DMS53 treated with DMSO at 0.1 percent for 48 hours (cell line): ENCODE data around the gene SMIM29.
A peak's percentile ranks its signal among the peaks of the same experiment; 100 is the strongest.

Source experiments
- DNase-seq: peaks from one replicate; lab custom pipeline; 2025; ENCODE audit not compliant: unreplicated experiment; lab: John Stamatoyannopoulos, UW

The SMIM29 gene

GRCh38 chr6:34227761-34228421 lies 20.9 kb downstream of the SMIM29 start:
- DNase-seq, result no peak

- no peak for DNase-seq
Measured at GRCh38 chr6:34226731-34227586, 21.8 kb downstream of the SMIM29 start.

GRCh38 chr6:34226066-34226465 lies 22.7 kb downstream of the SMIM29 start:
- DNase-seq, result no peak

GRCh38 chr6:34225551-34225950 lies 23.3 kb downstream of the SMIM29 start:
- no peak for DNase-seq

GRCh38 chr6:34223956-34224940 lies 24.6 kb downstream of the SMIM29 start:
- peak; percentile 81 for DNase-seq

- DNase-seq, result no peak
Measured at GRCh38 chr6:34223381-34223955, 25.3 kb downstream of the SMIM29 start.

- DNase-seq, result no peak
Measured at GRCh38 chr6:34218691-34219090, 30.1 kb downstream of the SMIM29 start.

GRCh38 chr6:34213772-34214171 lies 35.0 kb downstream of the SMIM29 start:
- DNase-seq, result no peak

GRCh38 chr6:34207695-34208443 lies 40.9 kb downstream of the SMIM29 start:
- DNase-seq, result no peak

GRCh38 chr6:34206726-34207125 lies 42.1 kb downstream of the SMIM29 start:
- DNase-seq, result no peak

- DNase-seq, result no peak
Measured at GRCh38 chr6:34205916-34206315, 42.9 kb downstream of the SMIM29 start.

- DNase-seq, result no peak
Measured at GRCh38 chr6:34205466-34205865, 43.3 kb downstream of the SMIM29 start.

GRCh38 chr6:34204693-34205092 lies 44.1 kb downstream of the SMIM29 start:
- no peak for DNase-seq

- DNase-seq, result no peak
Measured at GRCh38 chr6:34202329-34203201, 46.2 kb downstream of the SMIM29 start.

- no peak for DNase-seq
Measured at GRCh38 chr6:34201455-34202107, 47.2 kb downstream of the SMIM29 start.

GRCh38 chr6:34200340-34200971 lies 48.4 kb downstream of the SMIM29 start:
- no peak for DNase-seq

GRCh38 chr6:34196833-34197195 lies 52.0 kb downstream of the SMIM29 start:
- DNase-seq, result peak; percentile 35
